Activated T-cell treated with anti-CD3 and anti-CD28 coated beads, Interleukin-2, amount 50 U/mL, for 72 hours (primary cell): ENCODE data around the gene PKD2L1. TPM values are rescaled to one million over a fixed set of nuclear protein-coding genes. Genes with fewer than 3 reads are reported as not detected.

Experiments
- ATAC-seq, 2 donors: fragments of 150-1000 bp; cut with Tn5 transposase; replicated peaks in 1 of 2; 2 replicates each; pipeline ENCODE4 v1.10.0; 2021; ENCODE audit warnings: moderate library complexity in 2 of 2, mild to moderate bottlenecking in 1 of 2
- DNase-seq, 2 donors: peaks; one replicate each; pipeline ENCODE4 v3.0.0; 2021 to 2022; ENCODE audit warnings: mixed read lengths in 1 of 2
- H3K27ac Mint-ChIP-seq: one replicate; pipeline ENCODE4 v1.8.0; 2022; ENCODE audit warnings: mild to moderate bottlenecking, moderate library complexity, mixed read lengths
- H3K27me3 Mint-ChIP-seq: one replicate; pipeline ENCODE4 v1.8.0; 2022; ENCODE audit warnings: low read depth, mixed read lengths
- H3K36me3 Mint-ChIP-seq, 2 donors: one replicate each; pipeline ENCODE4 v1.8.0; 2022; ENCODE audit warnings: mixed read lengths in 2 of 2, mild to moderate bottlenecking in 1 of 2; ENCODE audit not compliant: insufficient read depth in 2 of 2
- H3K4me1 Mint-ChIP-seq: one replicate; pipeline ENCODE4 v1.8.0; 2022; ENCODE audit warnings: low read depth, mixed read lengths
- H3K4me3 Mint-ChIP-seq, 2 donors: one replicate each; pipeline ENCODE4 v1.8.0; 2022; ENCODE audit warnings: mild to moderate bottlenecking in 2 of 2, mixed read lengths in 2 of 2, moderate library complexity in 2 of 2
- H3K9me3 Mint-ChIP-seq, 2 donors: one replicate each; pipeline ENCODE4 v1.8.0; 2022; ENCODE audit warnings: mixed read lengths in 2 of 2
- total RNA-seq, 2 donors: library from RNA; stranded (reverse); gene quantifications; one replicate each; pipeline ENCODE4 v1.2.3, GENCODE V29; 2022

Gene PKD2L1
- total RNA-seq, 2 donors from 2014 or later, result 0.30 to 0.60 TPM

- no peak for ATAC-seq
- Mint-ChIP-seq H3K9me3 (no peaks in the 10 kb centered on the region), H3K27me3 (no peaks in the 10 kb centered on the region), H3K4me3 (peak overlapping the region; percentile 98 to 99), H3K27ac (peak overlapping the region; percentile 33), H3K4me1 (peaks cover 65% of the 10 kb centered on the region), H3K36me3 (peaks cover 30 to 44% of the 10 kb centered on the region in 2 donors)
- no peak for DNase-seq
Observed at GRCh38 chr10:100349087-100349486, 19.1 kb upstream of the PKD2L1 start.

- ATAC-seq (no peak), DNase-seq (no peak)
- Mint-ChIP-seq H3K4me3 (peak overlapping the region; percentile 98 to 99), H3K4me1 (peaks cover 69% of the 10 kb centered on the region), H3K9me3 (no peaks in the 10 kb centered on the region), H3K27me3 (no peaks in the 10 kb centered on the region), H3K27ac (peak overlapping the region; percentile 73), H3K36me3 (peaks cover 28 to 42% of the 10 kb centered on the region in 2 donors)
Observed at GRCh38 chr10:100348389-100348927, 18.4 kb upstream of the PKD2L1 start.

DNA sequence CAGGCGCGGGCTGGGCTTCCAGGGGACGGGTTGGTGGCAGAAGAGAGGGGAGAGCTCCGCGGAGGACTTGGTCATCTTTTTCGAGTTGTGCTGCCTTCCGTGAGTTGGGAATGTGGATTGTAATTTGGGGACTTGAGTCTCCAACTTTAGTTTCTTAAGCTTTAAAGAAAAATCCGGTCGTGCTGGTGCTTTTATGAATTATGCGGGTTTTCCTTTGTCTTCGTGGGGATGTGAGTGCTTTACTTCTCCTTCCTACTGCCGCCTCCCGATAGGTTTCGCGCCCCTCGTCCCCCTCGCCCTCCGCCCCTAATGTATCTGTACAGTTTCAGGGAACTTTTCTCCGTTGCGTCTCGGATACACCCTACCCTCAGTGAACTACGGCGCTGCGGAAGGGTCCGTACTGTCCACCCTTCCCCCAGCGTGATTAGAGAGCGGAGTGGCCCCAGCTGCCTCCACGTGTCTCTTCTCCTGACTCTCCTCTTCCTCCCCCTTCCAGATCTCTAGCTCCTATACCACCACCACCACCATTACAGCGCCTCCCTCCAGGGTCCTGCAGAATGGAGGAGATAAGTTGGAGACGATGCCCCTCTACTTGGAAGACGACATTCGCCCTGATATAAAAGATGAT lies 17.7 kb upstream of the PKD2L1 start:
- peak overlapping the region; percentile 98 to 99 for H3K4me3 Mint-ChIP-seq
- H3K4me1 Mint-ChIP-seq, result peaks cover 70% of the 10 kb centered on the region
- no peaks in the 10 kb centered on the region for H3K9me3 Mint-ChIP-seq
- peaks cover 27 to 37% of the 10 kb centered on the region in 2 donors for H3K36me3 Mint-ChIP-seq
- H3K27ac Mint-ChIP-seq, result peak overlapping the region; percentile 83
- H3K27me3 Mint-ChIP-seq, result no peaks in the 10 kb centered on the region
- DNase-seq (no peak), ATAC-seq (no peak)

- Mint-ChIP-seq H3K27me3 (no peaks in the 10 kb centered on the region), H3K27ac (peak within 1 kb of the TSS; percentile 89), H3K4me1 (peaks cover 70% of the 10 kb centered on the region), H3K4me3 (peak within 1 kb of the TSS; percentile 98 to 99), H3K9me3 (no peaks in the 10 kb centered on the region), H3K36me3 (peaks cover 22 to 30% of the 10 kb centered on the region in 2 donors)
- peak; percentile 91 to 92 for ATAC-seq
- peak; percentile 88 to 92 for DNase-seq
Observed at GRCh38 chr10:100346765-100347567, 16.9 kb upstream of the PKD2L1 start, which contains the start of gene SCD. Gene SCD, plus strand, starts transcription at chr10:100347233. Its CDS starts 272 bp downstream, at chr10:100347505.

DNA sequence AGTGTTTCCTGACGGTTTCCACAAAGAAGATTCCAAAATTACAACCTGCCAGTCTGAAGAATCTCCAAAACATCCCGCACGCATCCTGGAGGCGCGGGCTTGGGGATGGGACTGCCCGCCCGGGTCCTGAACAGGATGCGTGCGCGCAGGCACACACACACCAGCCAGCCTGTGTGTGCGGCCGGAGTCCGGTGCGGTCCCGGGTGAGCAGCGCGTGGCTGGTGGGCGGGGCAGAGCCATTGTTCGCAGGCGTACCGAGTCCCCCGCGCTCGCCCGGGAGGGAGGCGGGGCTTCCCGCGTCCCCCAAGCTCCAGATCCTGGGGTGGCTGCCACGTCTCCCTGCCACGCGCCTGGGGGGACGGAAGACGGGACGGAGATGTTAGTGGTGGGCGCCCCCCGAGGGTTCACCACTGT lies 16.3 kb upstream of the PKD2L1 start:
- DNase-seq (peak; percentile 84 to 88), ATAC-seq (peak; percentile 77 to 79)
- Mint-ChIP-seq H3K4me1 (peaks cover 67% of the 10 kb centered on the region), H3K27ac (peak overlapping the region; percentile 89), H3K36me3 (peaks cover 21 to 28% of the 10 kb centered on the region in 2 donors), H3K9me3 (no peaks in the 10 kb centered on the region), H3K27me3 (no peaks in the 10 kb centered on the region), H3K4me3 (peak overlapping the region; percentile 98 to 99)

DNA sequence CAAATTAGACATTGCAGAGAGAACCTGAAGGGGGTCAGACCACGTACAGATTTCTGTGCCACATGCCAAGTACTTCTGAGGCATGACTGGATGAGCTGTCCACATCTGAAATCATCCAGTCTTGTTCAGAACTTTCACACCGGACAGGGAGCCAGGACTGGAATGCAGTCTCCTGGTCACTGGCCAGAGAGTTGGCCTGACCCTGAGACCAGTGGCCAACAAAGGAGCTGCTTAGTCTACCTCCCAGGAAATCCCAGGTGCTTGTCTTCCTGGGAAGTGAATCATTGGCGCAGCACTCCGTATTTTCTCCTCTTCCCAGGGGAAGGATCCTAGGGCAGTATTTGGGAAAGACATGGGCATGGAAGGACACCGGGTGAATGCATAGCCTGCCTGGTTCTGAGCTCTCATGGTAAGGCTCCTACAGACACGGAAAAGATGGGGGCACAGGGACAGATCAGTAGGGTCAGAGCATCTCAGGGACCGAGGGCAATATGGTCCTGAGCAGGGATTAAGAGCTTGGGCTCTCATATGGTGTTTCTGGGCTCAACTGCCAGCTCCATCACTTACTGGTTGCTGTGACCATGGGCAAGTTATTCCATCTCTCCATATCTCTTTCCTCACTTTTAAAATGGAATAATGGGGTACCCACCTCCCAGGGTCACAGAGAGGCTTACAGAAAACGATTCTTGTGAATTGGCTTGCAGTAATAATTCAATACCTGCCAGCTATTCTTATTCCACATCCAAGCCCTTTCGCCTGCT lies 15.7 kb upstream of the PKD2L1 start:
- H3K4me1 Mint-ChIP-seq, result peaks cover 61% of the 10 kb centered on the region
- peaks cover 5% of the 10 kb centered on the region for H3K27me3 Mint-ChIP-seq
- no peaks in the 10 kb centered on the region for H3K9me3 Mint-ChIP-seq
- peak overlapping the region; percentile 89 for H3K27ac Mint-ChIP-seq
- peak overlapping the region; percentile 98 to 99 for H3K4me3 Mint-ChIP-seq
- H3K36me3 Mint-ChIP-seq, result peaks cover 16 to 22% of the 10 kb centered on the region in 2 donors
- ATAC-seq, result no peak
- no peak for DNase-seq

DNA sequence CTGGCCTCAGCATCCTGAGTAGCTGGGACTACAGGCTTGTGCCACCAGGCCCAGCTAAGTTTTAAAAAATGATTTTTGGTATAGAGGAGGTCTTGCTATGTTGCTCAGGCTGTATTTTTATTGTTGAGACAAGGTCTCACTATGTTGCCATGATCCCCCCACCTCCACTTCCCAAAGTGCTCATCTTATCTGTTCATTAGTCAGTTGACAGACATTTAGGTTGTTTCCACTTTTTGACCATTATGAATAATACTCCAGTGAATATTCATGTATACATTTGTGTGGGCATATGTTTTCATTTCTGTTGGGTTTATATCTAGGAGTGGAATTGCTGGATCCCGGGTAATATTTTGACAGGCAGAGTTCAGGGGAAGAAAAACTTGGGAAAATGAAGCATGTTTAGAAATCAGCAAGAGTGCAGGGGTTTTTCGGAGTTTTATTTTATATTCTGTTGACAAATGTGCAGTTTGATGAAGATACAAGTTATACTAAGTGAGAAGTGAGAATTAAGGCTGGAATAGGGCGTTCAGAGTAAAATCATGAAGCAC lies 14.3 kb upstream of the PKD2L1 start:
- Mint-ChIP-seq H3K9me3 (no peaks in the 10 kb centered on the region), H3K4me3 (peak overlapping the region in 1 of 2 donors; percentile 72), H3K4me1 (peaks cover 46% of the 10 kb centered on the region), H3K36me3 (peaks cover 12 to 15% of the 10 kb centered on the region in 2 donors), H3K27me3 (peaks cover 5% of the 10 kb centered on the region), H3K27ac (peak overlapping the region; percentile 78)
- no peak for ATAC-seq
- no peak for DNase-seq

GRCh38 chr10:100342627-100342972 lies 12.6 kb upstream of the PKD2L1 start:
- ATAC-seq (no peak), DNase-seq (no peak)
- Mint-ChIP-seq H3K27me3 (peaks cover 5% of the 10 kb centered on the region), H3K4me1 (peaks cover 29% of the 10 kb centered on the region), H3K4me3 (no peak overlapping the region), H3K27ac (no peak overlapping the region), H3K36me3 (peaks cover 0 to 2% of the 10 kb centered on the region in 2 donors), H3K9me3 (no peaks in the 10 kb centered on the region)

DNA sequence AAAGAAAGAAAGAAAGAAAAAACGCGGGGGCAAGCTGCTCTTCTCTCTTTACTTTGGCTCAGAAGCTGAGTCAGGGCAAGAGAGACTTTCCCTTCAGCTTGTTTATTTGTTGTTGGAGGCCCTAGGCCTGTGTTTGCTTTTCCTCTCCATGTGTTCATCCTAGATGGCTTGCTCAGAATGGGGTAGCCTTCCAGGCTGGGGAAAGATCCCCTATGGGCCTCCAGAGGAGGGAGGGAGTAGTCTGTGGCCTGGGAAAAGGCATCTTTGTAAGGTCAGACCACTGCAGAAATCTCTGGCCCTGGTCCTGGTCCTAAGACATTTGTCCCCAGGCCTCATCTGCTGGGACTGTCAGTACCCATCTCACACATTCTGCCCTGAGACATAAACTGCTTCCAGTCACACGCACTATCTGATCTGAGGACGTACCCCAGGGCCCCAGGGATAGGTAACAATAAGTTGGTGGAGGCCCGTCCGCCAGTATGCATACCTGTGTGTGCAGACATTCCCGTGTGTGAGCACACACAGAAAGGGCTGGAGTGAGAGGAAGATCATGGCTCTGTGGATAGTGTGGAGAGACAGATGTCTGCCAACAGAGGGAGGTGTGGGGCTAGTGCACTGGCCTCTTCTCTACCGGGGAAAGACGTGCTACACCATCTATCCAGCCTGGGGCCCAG lies 12.1 kb upstream of the PKD2L1 start:
- Mint-ChIP-seq H3K4me3 (no peak overlapping the region), H3K36me3 (no peaks in the 10 kb centered on the region), H3K27ac (no peak overlapping the region), H3K27me3 (peaks cover 5% of the 10 kb centered on the region), H3K4me1 (peaks cover 29% of the 10 kb centered on the region), H3K9me3 (no peaks in the 10 kb centered on the region)
- ATAC-seq (peak; percentile 44 to 45), DNase-seq (peak; percentile 58 to 64)

GRCh38 chr10:100340948-100341847 lies 11.2 kb upstream of the PKD2L1 start:
- DNase-seq (no peak), ATAC-seq (no peak)
- no peak overlapping the region for H3K27ac Mint-ChIP-seq
- H3K4me1 Mint-ChIP-seq, result peaks cover 27% of the 10 kb centered on the region
- no peaks in the 10 kb centered on the region for H3K9me3 Mint-ChIP-seq
- peaks cover 5% of the 10 kb centered on the region for H3K27me3 Mint-ChIP-seq
- H3K4me3 Mint-ChIP-seq, result no peak overlapping the region
- H3K36me3 Mint-ChIP-seq, result no peaks in the 10 kb centered on the region

- Mint-ChIP-seq H3K27me3 (peaks cover 7% of the 10 kb centered on the region), H3K36me3 (no peaks in the 10 kb centered on the region), H3K4me1 (peaks cover 11% of the 10 kb centered on the region), H3K4me3 (no peak overlapping the region), H3K27ac (no peak overlapping the region), H3K9me3 (no peaks in the 10 kb centered on the region)
- ATAC-seq, result no peak
- DNase-seq, result no peak
Observed at GRCh38 chr10:100339236-100339635, 9.2 kb upstream of the PKD2L1 start.
